AG04449 (cell line): ENCODE results near the gene PRRC2C.

Experiments
- CTCF ChIA-PET: fragments of 350-600 bp; formaldehyde crosslinking; extraction: SDS; loops from one replicate; lab custom pipeline; 2021; ENCODE audit warnings: antibody characterized with exemption; lab: Yijun Ruan, JAX
- POLR2A ChIA-PET: fragments of 400-600, 350-600 bp; formaldehyde crosslinking; extraction: SDS; loops from one replicate; lab custom pipeline; 2020; ENCODE audit warnings: antibody characterized with exemption, inconsistent platforms; lab: Yijun Ruan, JAX
- DNase-seq: peaks from one replicate; pipeline ENCODE4 v3.0.0-alpha.2; 2010; ENCODE audit warnings: low read depth, low spot score
- H3K4me3 ChIP-seq: 2 replicates; pipeline ENCODE4 v1.5.1; 2011; ENCODE audit warnings: low read depth, mild to moderate bottlenecking, control low read depth, low read length
- TF ChIP-seq, protein P1 (sequence below): IDR thresholded peaks from one replicate; pipeline ENCODE4 v1.5.1; 2011; ENCODE audit warnings: mild to moderate bottlenecking, moderate library complexity, low read length, control low read depth, inconsistent platforms; ENCODE audit not compliant: insufficient read depth; ENCODE audit errors: missing control alignments

PRRC2C gene

DNA sequence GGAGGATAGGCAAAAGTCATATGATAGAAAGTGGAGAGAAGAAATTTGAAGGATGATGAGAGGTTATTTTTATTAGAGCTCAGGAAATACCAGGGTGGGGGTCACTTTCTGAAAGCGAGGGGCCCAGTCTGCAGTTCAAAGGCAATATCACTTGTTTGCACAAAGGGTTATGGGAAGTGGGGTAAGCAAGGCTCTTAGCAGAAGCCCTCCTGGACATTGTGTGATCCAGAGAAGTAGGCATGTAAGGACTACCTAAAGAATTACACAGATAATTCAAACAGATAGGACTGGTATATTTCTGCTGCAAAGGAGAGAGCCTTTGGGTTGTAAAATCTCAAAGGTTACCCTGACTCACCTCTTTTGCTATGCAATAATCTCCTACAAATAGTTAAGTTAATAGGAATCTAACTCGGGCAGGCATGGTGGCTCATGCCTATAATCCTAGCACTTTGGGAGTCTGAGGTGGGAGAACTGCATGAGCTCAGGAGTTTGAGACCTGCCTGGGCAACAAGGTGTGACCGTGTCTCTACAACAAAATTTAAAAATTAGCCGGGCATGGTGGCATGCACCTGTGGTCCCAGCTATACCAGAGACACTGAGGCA, 25.2 kb upstream of the PRRC2C start:
- TF ChIP-seq, protein P1, sequence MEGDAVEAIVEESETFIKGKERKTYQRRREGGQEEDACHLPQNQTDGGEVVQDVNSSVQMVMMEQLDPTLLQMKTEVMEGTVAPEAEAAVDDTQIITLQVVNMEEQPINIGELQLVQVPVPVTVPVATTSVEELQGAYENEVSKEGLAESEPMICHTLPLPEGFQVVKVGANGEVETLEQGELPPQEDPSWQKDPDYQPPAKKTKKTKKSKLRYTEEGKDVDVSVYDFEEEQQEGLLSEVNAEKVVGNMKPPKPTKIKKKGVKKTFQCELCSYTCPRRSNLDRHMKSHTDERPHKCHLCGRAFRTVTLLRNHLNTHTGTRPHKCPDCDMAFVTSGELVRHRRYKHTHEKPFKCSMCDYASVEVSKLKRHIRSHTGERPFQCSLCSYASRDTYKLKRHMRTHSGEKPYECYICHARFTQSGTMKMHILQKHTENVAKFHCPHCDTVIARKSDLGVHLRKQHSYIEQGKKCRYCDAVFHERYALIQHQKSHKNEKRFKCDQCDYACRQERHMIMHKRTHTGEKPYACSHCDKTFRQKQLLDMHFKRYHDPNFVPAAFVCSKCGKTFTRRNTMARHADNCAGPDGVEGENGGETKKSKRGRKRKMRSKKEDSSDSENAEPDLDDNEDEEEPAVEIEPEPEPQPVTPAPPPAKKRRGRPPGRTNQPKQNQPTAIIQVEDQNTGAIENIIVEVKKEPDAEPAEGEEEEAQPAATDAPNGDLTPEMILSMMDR, result no peak
- H3K4me3 ChIP-seq, result no peak overlapping the region
- CTCF ChIA-PET, result no interaction called here
- POLR2A ChIA-PET, result no interaction called here
- no peak for DNase-seq

DNA sequence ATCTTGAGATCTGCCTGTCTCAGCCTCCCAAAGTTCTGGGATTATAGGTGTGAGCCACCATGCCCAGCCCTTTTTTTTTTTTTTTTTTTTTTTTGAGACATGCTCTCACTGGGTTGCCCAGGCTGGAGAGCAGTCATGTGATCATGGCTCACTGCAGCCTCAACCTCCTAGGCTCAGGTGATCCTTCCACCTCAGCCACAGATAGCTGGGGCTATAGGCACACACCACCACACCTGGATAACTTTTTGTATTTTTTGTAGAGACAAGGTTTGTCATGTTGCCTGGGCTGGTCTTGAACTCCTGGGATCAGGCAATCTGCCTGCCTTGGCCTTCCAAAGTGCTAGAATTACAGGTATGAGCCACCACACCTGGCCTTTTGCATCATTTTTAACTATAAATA, 17.7 kb upstream of the PRRC2C start:
- ChIA-PET CTCF (no interaction called here), POLR2A (no interaction called here)
- no peak for DNase-seq
- H3K4me3 ChIP-seq, result no peak overlapping the region
- TF ChIP-seq, protein P1, result no peak

DNA sequence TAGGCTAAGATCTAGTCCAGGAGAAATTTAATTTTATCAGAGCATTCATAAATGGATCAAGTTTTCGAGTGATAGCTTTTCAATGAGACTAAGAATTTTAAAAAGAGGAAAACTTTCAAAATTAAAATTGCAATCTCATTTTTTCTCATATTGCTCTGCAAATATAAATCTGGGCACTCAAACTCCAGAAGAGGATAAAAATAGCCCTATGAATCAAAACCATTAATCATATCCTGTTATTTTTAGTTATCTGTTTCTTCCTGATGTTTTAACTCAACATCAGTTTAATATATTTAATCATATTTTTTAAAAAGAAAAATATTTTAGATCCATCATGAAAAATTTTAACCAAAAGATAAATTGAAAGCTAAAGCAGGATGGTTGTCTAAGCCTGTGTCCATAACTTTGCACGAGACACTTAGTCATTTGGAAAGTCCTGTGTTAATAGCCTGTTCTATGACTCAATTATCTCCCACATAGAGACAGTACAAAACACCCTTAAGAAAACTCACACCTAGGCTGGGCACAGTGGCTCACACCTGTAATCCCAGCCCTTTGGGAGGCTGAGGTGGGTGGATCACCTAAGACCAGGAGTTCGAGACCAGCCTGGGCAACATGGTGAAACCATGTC, 17.1 kb upstream of the PRRC2C start:
- no peak overlapping the region for H3K4me3 ChIP-seq
- ChIA-PET POLR2A (no interaction called here), CTCF (interaction anchor here (0.9 kb wide), 1 partner anchor 16 kb away, joined by 3 read pairs; no protein-coding TSS in a partner anchor)
- DNase-seq, result no peak
- TF ChIP-seq, protein P1, result no peak

DNA sequence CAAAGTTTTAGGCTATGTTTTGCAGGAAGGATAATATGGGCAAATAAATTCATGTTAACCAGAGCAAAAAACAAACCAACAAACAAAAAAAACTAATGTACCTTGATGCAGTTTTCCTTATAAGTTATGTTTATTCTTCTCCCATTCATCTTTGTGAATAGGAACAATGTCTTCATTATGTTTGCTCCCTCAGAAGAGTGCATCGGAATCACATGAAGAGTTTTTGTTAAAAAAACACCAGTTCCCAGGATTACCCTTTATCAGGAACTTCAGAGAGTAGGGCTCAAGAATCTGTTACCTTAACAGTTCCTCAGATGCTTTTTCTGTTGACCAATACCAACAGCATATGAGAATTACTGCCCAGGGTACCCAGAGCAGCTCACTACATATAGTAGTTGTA, 14.6 kb upstream of the PRRC2C start:
- POLR2A ChIA-PET, result no interaction called here
- TF ChIP-seq, protein P1, result no peak
- CTCF ChIA-PET, result no interaction called here
- DNase-seq, result no peak
- H3K4me3 ChIP-seq, result no peak overlapping the region

DNA sequence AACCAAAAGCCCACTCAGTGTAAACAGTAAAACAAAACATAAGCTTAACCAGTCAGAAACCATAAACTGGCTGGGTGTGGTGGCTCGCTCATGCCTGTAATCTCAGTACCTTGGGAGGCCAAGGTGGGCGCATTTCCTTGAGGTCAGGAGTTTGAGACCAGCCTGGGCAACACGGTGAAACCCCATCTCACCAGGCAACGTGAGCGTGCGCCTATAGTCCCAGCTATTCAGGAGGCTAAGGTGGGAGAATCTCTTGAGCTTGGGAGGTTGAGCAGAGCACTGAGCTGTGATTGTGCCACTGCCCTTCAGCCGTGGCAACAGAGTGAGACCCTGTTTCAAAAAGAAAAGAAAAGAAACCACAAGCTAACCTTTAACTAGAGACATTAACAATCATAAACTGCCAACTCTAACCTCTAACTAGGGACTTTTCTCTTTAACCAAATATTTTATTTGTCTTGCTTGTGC, 13.1 kb upstream of the PRRC2C start:
- POLR2A ChIA-PET, result no interaction called here
- CTCF ChIA-PET, result interaction anchor here (0.7 to 2.1 kb wide), 2 partner anchors 13 to 204 kb away, joined by 3 to 11 read pairs; partner anchors contain the start of gene PRRC2C
- no peak for DNase-seq
- no peak overlapping the region for H3K4me3 ChIP-seq
- TF ChIP-seq, protein P1, result no peak

DNA sequence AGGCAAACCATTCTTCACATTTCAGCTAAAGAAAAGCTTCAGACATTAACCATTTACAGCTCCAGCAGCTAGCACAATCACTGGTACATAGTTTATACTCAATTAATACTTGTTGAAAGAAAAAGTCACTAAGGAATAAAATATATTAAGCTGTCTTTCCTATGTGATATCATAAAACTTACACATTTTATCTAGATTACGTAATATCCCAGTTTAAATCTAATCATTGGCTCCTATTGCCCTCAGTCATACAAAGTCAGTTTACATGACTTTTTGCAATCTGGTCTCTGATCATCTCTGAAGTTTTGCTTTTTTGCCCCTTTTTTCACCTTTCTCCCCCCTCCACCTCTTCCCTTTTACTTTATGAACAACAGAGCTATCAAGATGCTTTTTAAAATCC, 8.5 kb upstream of the PRRC2C start:
- TF ChIP-seq, protein P1, result no peak
- ChIA-PET CTCF (interaction anchor here (2.3 kb wide), 1 partner anchor 8 kb away, joined by 14 read pairs; the partner anchor contains the start of gene PRRC2C), POLR2A (interaction anchor here (1.3 kb wide), 1 partner anchor 8 kb away, joined by 9 read pairs; the partner anchor contains the start of gene PRRC2C)
- DNase-seq, result no peak
- H3K4me3 ChIP-seq, result no peak overlapping the region
